Smooth muscle cell (in vitro differentiated cells): ENCODE results near the gene RNASE7. TPM values are rescaled to one million over a fixed set of nuclear protein-coding genes. Genes with fewer than 3 reads are reported as not detected.

Experiments
- DNase-seq: peaks from one replicate; lab custom pipeline; 2025; ENCODE audit not compliant: unreplicated experiment; lab: John Stamatoyannopoulos, UW
- H2AFZ ChIP-seq: fragments of 200-600 bp; sonication (generic); 2 replicates; pipeline ENCODE4 v1.6.0; 2016; ENCODE audit warnings: antibody characterized with exemption, low read depth, mild to moderate bottlenecking
- H3F3A ChIP-seq: fragments of 200-600 bp; sonication (generic); 2 replicates; pipeline ENCODE4 v1.6.0; 2017; ENCODE audit warnings: antibody characterized with exemption, low read depth
- H3K27ac ChIP-seq: fragments of 200-600 bp; sonication (generic); 2 replicates; pipeline ENCODE4 v1.5.1; 2016; ENCODE audit warnings: low read depth, mild to moderate bottlenecking
- H3K27me3 ChIP-seq: fragments of 200-600 bp; sonication (generic); 2 replicates; pipeline ENCODE4 v1.6.1; 2016; ENCODE audit warnings: low read depth, mild to moderate bottlenecking
- H3K36me3 ChIP-seq: fragments of 200-600 bp; sonication (generic); 2 replicates; pipeline ENCODE4 v1.5.1; 2016; ENCODE audit warnings: low read depth
- H3K4me1 ChIP-seq: fragments of 200-600 bp; sonication (generic); 2 replicates; pipeline ENCODE4 v1.5.1; 2016; ENCODE audit warnings: low read depth
- H3K4me2 ChIP-seq: fragments of 200-600 bp; sonication (generic); 2 replicates; pipeline ENCODE4 v1.6.0; 2016; ENCODE audit warnings: mild to moderate bottlenecking
- H3K4me3 ChIP-seq: fragments of 200-600 bp; sonication (generic); 2 replicates; pipeline ENCODE4 v1.5.1; 2016; ENCODE audit warnings: mild to moderate bottlenecking
- H3K79me2 ChIP-seq: fragments of 200-600 bp; sonication (generic); 2 replicates; pipeline ENCODE4 v1.6.0; 2016; ENCODE audit warnings: low read depth, mild to moderate bottlenecking
- H3K9ac ChIP-seq: fragments of 200-600 bp; sonication (generic); 2 replicates; pipeline ENCODE4 v1.6.0; 2016; ENCODE audit warnings: low read depth
- H3K9me3 ChIP-seq: fragments of 200-600 bp; sonication (generic); replicated peaks from 2 replicates; pipeline ENCODE4 v1.5.1; 2016; ENCODE audit warnings: low read depth
- H4K20me1 ChIP-seq: fragments of 200-600 bp; sonication (generic); 2 replicates; pipeline ENCODE4 v1.6.0; 2016; ENCODE audit warnings: low read depth
- WGBS: methylation state at CpG from one replicate; pipeline ENCODE4 v1.1.7; 2016; ENCODE audit warnings: low lambda C conversion rate; 5-methylcytosine and 5-hydroxymethylcytosine counted together
- polyA plus RNA-seq: library from polyadenylated mRNA; unstranded; fragments of >200 nt; fragmentation: Nextera tagmentation; extraction: Ambion mirVana; gene quantifications from 2 replicates; pipeline ENCODE4 v1.2.1, GENCODE V29; 2016
- total RNA-seq: library from RNA; depleted of rRNA; stranded (reverse); fragments of >200 nt; gene quantifications from 2 replicates; pipeline ENCODE4 v1.2.3, GENCODE V29; 2014
- TF ChIP-seq, protein P1 (sequence below): fragments of 200-600 bp; sonication (generic); IDR thresholded peaks from 2 replicates; pipeline ENCODE4 v1.5.1; 2017; ENCODE audit warnings: borderline replicate concordance, mild to moderate bottlenecking, antibody characterized with exemption; ENCODE audit not compliant: insufficient read depth, poor library complexity, severe bottlenecking

The RNASE7 gene
- total and polyA plus RNA-seq, 2 experiments from 2014 or later: 0.93 to 4.1 TPM

DNA sequence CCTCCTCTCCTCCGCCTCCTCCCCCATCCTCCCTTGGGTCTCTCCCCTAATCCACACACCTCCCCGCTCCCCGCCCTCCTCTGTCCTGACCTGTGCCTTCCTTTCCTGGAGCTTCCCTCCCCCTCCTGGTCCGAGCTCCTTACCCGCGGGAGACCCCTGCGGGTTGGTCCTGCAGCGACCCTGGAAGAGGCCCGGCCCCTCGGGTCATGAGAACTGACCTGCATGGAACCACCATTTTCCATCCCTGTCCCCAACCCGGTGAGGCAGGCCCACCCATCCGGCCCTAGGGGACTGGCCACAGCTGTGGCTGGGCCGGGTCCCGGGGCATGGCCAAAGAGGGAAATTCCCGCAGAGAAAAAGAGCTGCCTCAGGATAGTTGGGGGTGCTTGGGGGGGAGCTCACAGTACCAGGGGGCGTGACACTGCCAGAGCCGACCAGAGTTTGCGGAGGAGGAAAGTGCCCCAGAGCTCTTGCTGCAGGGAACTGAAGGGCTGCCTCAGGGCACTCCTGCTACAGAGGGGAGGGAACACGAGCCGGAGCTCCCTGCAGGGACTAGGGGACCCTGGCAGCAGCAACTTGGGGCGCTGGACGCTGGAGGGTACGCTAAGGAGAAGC lies 28.6 kb downstream of the RNASE7 start:
- Histone ChIP-seq H3K4me1 (peaks cover 25% of the 10 kb centered on the region), H3K79me2 (peaks cover 34% of the 10 kb centered on the region), H3K9me3 (no peaks in the 10 kb centered on the region), H3K27ac (peak overlapping the region; percentile 93), H3K9ac (peak overlapping the region; percentile 91), H3K4me2 (peak overlapping the region; percentile 99), H3K36me3 (no peaks in the 10 kb centered on the region), H3K4me3 (peak overlapping the region; percentile 88), H4K20me1 (peaks cover 27% of the 10 kb centered on the region), H3F3A (peaks cover 22% of the 10 kb centered on the region), H3K27me3 (no peaks in the 10 kb centered on the region), H2AFZ (no peak overlapping the region)
- TF ChIP-seq, protein P1, sequence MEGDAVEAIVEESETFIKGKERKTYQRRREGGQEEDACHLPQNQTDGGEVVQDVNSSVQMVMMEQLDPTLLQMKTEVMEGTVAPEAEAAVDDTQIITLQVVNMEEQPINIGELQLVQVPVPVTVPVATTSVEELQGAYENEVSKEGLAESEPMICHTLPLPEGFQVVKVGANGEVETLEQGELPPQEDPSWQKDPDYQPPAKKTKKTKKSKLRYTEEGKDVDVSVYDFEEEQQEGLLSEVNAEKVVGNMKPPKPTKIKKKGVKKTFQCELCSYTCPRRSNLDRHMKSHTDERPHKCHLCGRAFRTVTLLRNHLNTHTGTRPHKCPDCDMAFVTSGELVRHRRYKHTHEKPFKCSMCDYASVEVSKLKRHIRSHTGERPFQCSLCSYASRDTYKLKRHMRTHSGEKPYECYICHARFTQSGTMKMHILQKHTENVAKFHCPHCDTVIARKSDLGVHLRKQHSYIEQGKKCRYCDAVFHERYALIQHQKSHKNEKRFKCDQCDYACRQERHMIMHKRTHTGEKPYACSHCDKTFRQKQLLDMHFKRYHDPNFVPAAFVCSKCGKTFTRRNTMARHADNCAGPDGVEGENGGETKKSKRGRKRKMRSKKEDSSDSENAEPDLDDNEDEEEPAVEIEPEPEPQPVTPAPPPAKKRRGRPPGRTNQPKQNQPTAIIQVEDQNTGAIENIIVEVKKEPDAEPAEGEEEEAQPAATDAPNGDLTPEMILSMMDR: no peak
- WGBS: 0% methylated on average over 20 of the region's 23 CpGs
- DNase-seq: peak; percentile 69

DNA sequence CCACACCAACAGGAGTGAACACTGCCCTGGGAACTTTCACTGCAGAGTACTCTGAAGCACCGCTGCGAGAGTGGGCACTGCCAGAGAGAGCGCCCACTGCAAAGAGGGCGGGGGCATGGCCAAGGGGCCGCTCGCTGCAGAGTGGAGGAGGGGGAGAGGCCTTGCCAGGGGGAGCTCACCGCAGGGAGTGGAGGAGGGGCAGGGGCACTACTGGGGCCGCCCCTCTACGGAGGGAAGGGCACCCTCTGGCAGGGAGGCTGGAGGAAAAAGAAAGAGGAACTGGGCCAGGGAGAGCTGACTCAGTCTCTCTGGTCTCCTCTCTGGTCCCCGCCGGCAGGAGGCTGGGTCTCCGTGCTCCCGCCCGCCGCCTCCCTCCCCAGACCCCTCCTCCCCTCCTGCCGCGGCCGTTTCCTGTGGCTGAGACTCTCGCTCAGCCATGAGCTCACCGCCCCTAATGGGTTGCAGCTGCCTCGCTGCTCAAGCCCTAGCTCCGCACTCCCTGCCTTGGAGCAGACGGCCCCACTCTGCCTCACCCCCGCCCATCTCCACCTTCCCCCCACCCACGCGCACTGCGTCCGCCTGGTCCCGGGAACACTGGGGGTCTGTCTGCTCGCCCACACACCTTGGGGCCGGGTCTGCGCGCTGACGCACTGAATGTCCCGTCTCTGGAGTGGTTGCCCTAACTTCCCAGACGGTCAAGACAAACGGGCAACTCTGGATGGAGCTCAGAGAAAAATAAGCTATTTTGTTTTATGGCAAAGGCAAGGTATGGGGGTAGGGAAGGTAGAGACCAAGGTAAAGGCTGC lies 29.3 kb downstream of the RNASE7 start:
- Histone ChIP-seq H3K79me2 (peaks cover 41% of the 10 kb centered on the region), H2AFZ (no peak overlapping the region), H3K27me3 (no peaks in the 10 kb centered on the region), H4K20me1 (peaks cover 34% of the 10 kb centered on the region), H3K4me2 (peak overlapping the region; percentile 99), H3F3A (peaks cover 26% of the 10 kb centered on the region), H3K4me3 (peak overlapping the region; percentile 88), H3K9me3 (no peaks in the 10 kb centered on the region), H3K36me3 (peaks cover 4% of the 10 kb centered on the region), H3K27ac (peak overlapping the region; percentile 93), H3K9ac (peak overlapping the region; percentile 91), H3K4me1 (peaks cover 25% of the 10 kb centered on the region)
- TF ChIP-seq, protein P1: no peak
- DNase-seq: peak; percentile 72
- under 1% methylated on average over 21 of the region's 37 CpGs for WGBS

DNA sequence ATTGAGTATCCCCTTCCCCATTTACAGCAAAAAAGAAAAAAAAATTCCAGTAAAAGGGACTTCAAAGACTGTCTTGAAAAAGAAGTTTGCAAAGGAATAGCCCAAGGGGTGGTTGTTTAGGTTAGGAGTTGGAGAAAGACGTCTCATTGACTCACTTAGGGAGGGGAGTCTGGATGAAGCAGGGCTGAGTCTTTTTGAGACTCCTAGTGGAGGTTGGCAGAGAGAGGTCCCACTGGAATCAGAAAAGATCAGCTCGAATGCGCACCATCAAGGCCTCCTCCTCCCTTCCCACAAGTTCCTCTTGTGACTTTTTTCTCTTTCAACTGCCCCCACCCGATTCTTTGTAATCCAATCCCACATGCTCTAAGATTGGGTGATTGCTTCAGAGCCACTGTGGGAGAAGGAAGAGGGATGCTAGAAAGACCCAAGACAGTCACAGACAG lies 29.9 kb downstream of the RNASE7 start:
- Histone ChIP-seq H3K4me2 (peak overlapping the region; percentile 99), H4K20me1 (peaks cover 38% of the 10 kb centered on the region), H3K4me1 (peaks cover 25% of the 10 kb centered on the region), H3K4me3 (peak overlapping the region; percentile 88), H3K9me3 (no peaks in the 10 kb centered on the region), H3K27me3 (no peaks in the 10 kb centered on the region), H2AFZ (no peak overlapping the region), H3K9ac (peak overlapping the region; percentile 91), H3K79me2 (peaks cover 47% of the 10 kb centered on the region), H3F3A (peaks cover 26% of the 10 kb centered on the region), H3K27ac (peak overlapping the region; percentile 93), H3K36me3 (peaks cover 10% of the 10 kb centered on the region)
- no peak for DNase-seq
- WGBS: 6% methylated on average over 4 of the region's 4 CpGs
- TF ChIP-seq, protein P1: no peak
